CD4-positive, CD25-positive, alpha-beta regulatory T cell (primary cell): ENCODE data around the gene DBP. TPM values are rescaled to one million over a fixed set of nuclear protein-coding genes. Genes with fewer than 3 reads are reported as not detected.

Experiments used
- ATAC-seq, 2 donors: fragments of 150-1000 bp; cut with Tn5 transposase; one replicate each; pipeline ENCODE4 v1.10.0; 2021; ENCODE audit warnings: low read depth in 2 of 2, moderate number of reproducible peaks in 2 of 2, moderate library complexity in 1 of 2
- DNase-seq, 3 donors: peaks; one replicate each; pipeline versions ENCODE4 v3.0.0 to v3.0.0-alpha.2; 2012 to 2022; ENCODE audit warnings: mixed read lengths in 1 of 3
- H3K27ac ChIP-seq: one replicate; pipeline ENCODE4 v1.7.0; 2013; ENCODE audit warnings: mild to moderate bottlenecking, low read length; ENCODE audit not compliant: insufficient read depth, poor library complexity, severe bottlenecking
- H3K27me3 ChIP-seq: one replicate; pipeline ENCODE4 v1.7.0; 2013; ENCODE audit warnings: low read length; ENCODE audit not compliant: control insufficient read depth, insufficient read depth
- H3K36me3 ChIP-seq: one replicate; pipeline ENCODE4 v1.7.0; 2013; ENCODE audit warnings: mild to moderate bottlenecking, low read length, moderate library complexity; ENCODE audit not compliant: control insufficient read depth, insufficient read depth
- H3K4me1 ChIP-seq: 2 replicates; pipeline ENCODE4 v1.7.0; 2013; ENCODE audit warnings: mild to moderate bottlenecking, low read length; ENCODE audit not compliant: insufficient read depth, control insufficient read depth, poor library complexity, severe bottlenecking
- H3K4me3 ChIP-seq: one replicate; pipeline ENCODE4 v1.7.0; 2013; ENCODE audit warnings: low read depth, mild to moderate bottlenecking, low read length, moderate library complexity
- H3K9me3 ChIP-seq, 2 experiments: 1 replicate in 1 of 2; 2 replicates in 1 of 2; pipeline ENCODE4 v1.7.0; 2013; ENCODE audit warnings: low read length in 2 of 2, mild to moderate bottlenecking in 1 of 2, moderate library complexity in 1 of 2; ENCODE audit not compliant: control insufficient read depth in 2 of 2
- H3K27ac Mint-ChIP-seq, 3 donors: one replicate each; pipeline ENCODE4 v1.8.0; 2020 to 2022; ENCODE audit warnings: mild to moderate bottlenecking in 3 of 3, mixed read lengths in 3 of 3, moderate library complexity in 2 of 3
- H3K27me3 Mint-ChIP-seq: one replicate; pipeline ENCODE4 v1.8.0; 2022; ENCODE audit warnings: mild to moderate bottlenecking, mixed read lengths
- H3K36me3 Mint-ChIP-seq: one replicate; pipeline ENCODE4 v1.8.0; 2020; ENCODE audit warnings: mixed read lengths
- H3K4me1 Mint-ChIP-seq, 4 donors: one replicate each; pipeline ENCODE4 v1.8.0; 2020 to 2022; ENCODE audit warnings: mixed read lengths in 4 of 4, mild to moderate bottlenecking in 1 of 4
- H3K4me3 Mint-ChIP-seq, 4 donors: one replicate each; pipeline ENCODE4 v1.8.0; 2020 to 2022; ENCODE audit warnings: mild to moderate bottlenecking in 4 of 4, mixed read lengths in 4 of 4, moderate library complexity in 3 of 4
- H3K9me3 Mint-ChIP-seq, 7 donors: one replicate each; pipeline ENCODE4 v1.8.0; 2020 to 2022; ENCODE audit warnings: mixed read lengths in 7 of 7, mild to moderate bottlenecking in 3 of 7, moderate library complexity in 2 of 7
- polyA plus RNA-seq, 4 donors: library from polyadenylated mRNA; unstranded; fragments of 300-500 nt; fragmentation: Illumina TruSeq; gene quantifications; one replicate each; pipeline ENCODE4 v1.2.3, GENCODE V29; 2021
- total RNA-seq: library from RNA; stranded (reverse); gene quantifications from one replicate; pipeline ENCODE4 v1.2.3, GENCODE V29; 2022

DBP gene
- total and polyA plus RNA-seq, 5 donors from 2014 or later, result 37.7 to 96.6 (median 85.3) TPM

GRCh38 chr19:48637948-48638830, 1.0 kb upstream of the DBP start:
- Mint-ChIP-seq H3K4me1 (peaks cover 9 to 60% (median 16%) of the 10 kb centered on the region in 4 donors), H3K4me3 (peak overlapping the region; percentile 91 to 99 (median 96)), H3K36me3 (peaks cover 4% of the 10 kb centered on the region), H3K27ac (peak overlapping the region; percentile 97 to 98 (median 98)), H3K9me3 (peaks cover 0 to 2% (median 0%) of the 10 kb centered on the region in 7 donors), H3K27me3 (no peaks in the 10 kb centered on the region)
- H3K4me1 ChIP-seq, result peaks cover 36% of the 10 kb centered on the region
- peaks cover 3% of the 10 kb centered on the region for H3K36me3 ChIP-seq
- peak overlapping the region; percentile 95 for H3K27ac ChIP-seq
- H3K27me3 ChIP-seq, result no peaks in the 10 kb centered on the region
- DNase-seq (peak; percentile 79 to 96 (median 91)), ATAC-seq (peak; percentile 29 to 33)
- no peaks in the 10 kb centered on the region for H3K9me3 ChIP-seq
- H3K4me3 ChIP-seq, result peak overlapping the region; percentile 86

- peaks cover 43% of the 10 kb centered on the region for H3K4me1 ChIP-seq
Observed at GRCh38 chr19:48637449-48637947, 319 bp upstream of the DBP start.

GRCh38 chr19:48635966-48636858, 967 bp downstream of the DBP start:
- peaks cover 20% of the 10 kb centered on the region for H3K36me3 ChIP-seq
- no peaks in the 10 kb centered on the region for H3K9me3 ChIP-seq
- no peak for ATAC-seq
- Mint-ChIP-seq H3K36me3 (peaks cover 10% of the 10 kb centered on the region), H3K27ac (peak overlapping the region; percentile 93 to 100 (median 94)), H3K4me3 (peak overlapping the region; percentile 91 to 99 (median 96)), H3K9me3 (no peaks in the 10 kb centered on the region), H3K4me1 (peaks cover 9 to 69% (median 15%) of the 10 kb centered on the region in 4 donors), H3K27me3 (no peaks in the 10 kb centered on the region)
- peak overlapping the region; percentile 90 for H3K4me3 ChIP-seq
- H3K27ac ChIP-seq, result peak overlapping the region; percentile 95
- no peaks in the 10 kb centered on the region for H3K27me3 ChIP-seq
- peak; percentile 30 to 37 (median 34) for DNase-seq
- peaks cover 44% of the 10 kb centered on the region for H3K4me1 ChIP-seq

More at GRCh38 chr19:48637449-48637947, 319 bp upstream of the DBP start:
- H3K4me3 ChIP-seq, result peak overlapping the region; percentile 90
- peaks cover 7% of the 10 kb centered on the region for H3K36me3 Mint-ChIP-seq
- ATAC-seq (peak; percentile 82 to 83), DNase-seq (peak; percentile 99 to 100 (median 100))
- no peaks in the 10 kb centered on the region for H3K27me3 Mint-ChIP-seq
- no peaks in the 10 kb centered on the region for H3K9me3 ChIP-seq
- H3K4me3 Mint-ChIP-seq, result peak overlapping the region; percentile 91 to 99 (median 96)
- peaks cover 0 to 2% (median 0%) of the 10 kb centered on the region in 7 donors for H3K9me3 Mint-ChIP-seq
- H3K27me3 ChIP-seq, result no peaks in the 10 kb centered on the region
- H3K27ac ChIP-seq, result peak overlapping the region; percentile 95
- peaks cover 9 to 63% (median 16%) of the 10 kb centered on the region in 4 donors for H3K4me1 Mint-ChIP-seq
- H3K36me3 ChIP-seq, result peaks cover 10% of the 10 kb centered on the region
- H3K27ac Mint-ChIP-seq, result peak overlapping the region; percentile 97 to 98 (median 98)

GRCh38 chr19:48635263-48635965, 1.8 kb downstream of the DBP start:
- peaks cover 9 to 69% (median 15%) of the 10 kb centered on the region in 4 donors for H3K4me1 Mint-ChIP-seq
- H3K4me1 ChIP-seq, result peaks cover 49% of the 10 kb centered on the region

GRCh38 chr19:48634424-48635262, 2.5 kb downstream of the DBP start:
- Mint-ChIP-seq H3K4me3 (peak overlapping the region; percentile 87 to 95 (median 92)), H3K9me3 (no peaks in the 10 kb centered on the region), H3K27me3 (no peaks in the 10 kb centered on the region), H3K27ac (peak overlapping the region; percentile 94 to 96 (median 94)), H3K36me3 (peaks cover 14% of the 10 kb centered on the region), H3K4me1 (peaks cover 9 to 65% (median 15%) of the 10 kb centered on the region in 4 donors)
- H3K27ac ChIP-seq, result peak overlapping the region; percentile 95
- peak; percentile 10 to 18 for ATAC-seq
- H3K9me3 ChIP-seq, result no peaks in the 10 kb centered on the region
- peaks cover 36% of the 10 kb centered on the region for H3K36me3 ChIP-seq
- peaks cover 49% of the 10 kb centered on the region for H3K4me1 ChIP-seq
- H3K4me3 ChIP-seq, result peak overlapping the region; percentile 82
- H3K27me3 ChIP-seq, result no peaks in the 10 kb centered on the region
- peak; percentile 84 to 97 (median 87) for DNase-seq

More at GRCh38 chr19:48635263-48635965, 1.8 kb downstream of the DBP start:
- peak overlapping the region; percentile 94 to 96 (median 94) for H3K27ac Mint-ChIP-seq
- ATAC-seq, result peak in 1 of 2 donors; percentile 3
- Histone ChIP-seq H3K27ac (peak overlapping the region; percentile 95), H3K9me3 (no peaks in the 10 kb centered on the region), H3K36me3 (peaks cover 28% of the 10 kb centered on the region), H3K4me3 (peak overlapping the region; percentile 90), H3K27me3 (no peaks in the 10 kb centered on the region)
- no peaks in the 10 kb centered on the region for H3K9me3 Mint-ChIP-seq
- H3K27me3 Mint-ChIP-seq, result no peaks in the 10 kb centered on the region
- peak; percentile 70 to 74 (median 72) for DNase-seq
- H3K36me3 Mint-ChIP-seq, result peaks cover 10% of the 10 kb centered on the region
- H3K4me3 Mint-ChIP-seq, result peak overlapping the region; percentile 94 to 99 (median 97)

GRCh38 chr19:48634036-48634342, 3.2 kb downstream of the DBP start:
- Mint-ChIP-seq H3K4me3 (peak overlapping the region; percentile 87 to 95 (median 92)), H3K9me3 (no peaks in the 10 kb centered on the region), H3K27ac (peak overlapping the region; percentile 94 to 96 (median 94)), H3K4me1 (peaks cover 9 to 61% (median 12%) of the 10 kb centered on the region in 4 donors), H3K27me3 (no peaks in the 10 kb centered on the region), H3K36me3 (peaks cover 14% of the 10 kb centered on the region)
- ATAC-seq (no peak), DNase-seq (no peak)
- peak overlapping the region; percentile 82 for H3K4me3 ChIP-seq
- peaks cover 49% of the 10 kb centered on the region for H3K4me1 ChIP-seq
- peak overlapping the region; percentile 95 for H3K27ac ChIP-seq
- no peaks in the 10 kb centered on the region for H3K9me3 ChIP-seq
- peaks cover 38% of the 10 kb centered on the region for H3K36me3 ChIP-seq
- H3K27me3 ChIP-seq, result no peaks in the 10 kb centered on the region
